ENCODE results near the gene FAM234A. TPM values are rescaled to one million over a fixed set of nuclear protein-coding genes. Genes with fewer than 3 reads are reported as not detected.
"Not testable (repeated sequence)": the region's sequence is repeated elsewhere in the genome, so short reads cannot be mapped to it uniquely, and the experiment has no call there.

The FAM234A gene
- polyA plus RNA-seq, 6 donors from 2014 or later, result 19.3 to 28.7 (median 24.5) TPM

- H3K27me3 Mint-ChIP-seq, H3K9me3 Mint-ChIP-seq, H3K4me3 Mint-ChIP-seq: not testable (repeated sequence)
Measured at GRCh38 chr16:211631-212180, 22.9 kb upstream of the FAM234A start.

GRCh38 chr16:212999-213398, 21.6 kb upstream of the FAM234A start:
- H3K9me3 Mint-ChIP-seq, result no peaks in the 10 kb centered on the region
- DNase-seq (no peak), ATAC-seq (ENCODE audit: low read depth in 2 of 2) (no peak)
- H3K27me3 Mint-ChIP-seq, result no peaks in the 10 kb centered on the region
- H3K4me3 Mint-ChIP-seq, result no peak overlapping the region
- H3K27ac Mint-ChIP-seq, result peak overlapping the region in 1 of 6 donors; percentile 18
- H3K36me3 Mint-ChIP-seq, result peaks cover 4 to 7% of the 10 kb centered on the region in 2 donors
- peaks cover 9 to 26% (median 11%) of the 10 kb centered on the region in 3 donors for H3K4me1 Mint-ChIP-seq

More at GRCh38 chr16:211631-212180, 22.9 kb upstream of the FAM234A start:
- not testable (repeated sequence) for DNase-seq; ATAC-seq (ENCODE audit: low read depth in 2 of 2)
- Mint-ChIP-seq H3K27ac (peak overlapping the region; percentile 20 to 85 (median 64)), H3K4me1 (peaks cover 9 to 26% (median 9%) of the 10 kb centered on the region in 3 donors), H3K36me3 (peaks cover 4 to 10% of the 10 kb centered on the region in 2 donors)

- ATAC-seq (ENCODE audit: low read depth in 2 of 2), result no peak
- Mint-ChIP-seq H3K4me1 (peaks cover 7 to 9% (median 7%) of the 10 kb centered on the region in 3 donors), H3K4me3 (no peak overlapping the region), H3K36me3 (peaks cover 9 to 10% of the 10 kb centered on the region in 2 donors), H3K27ac (no peak overlapping the region), H3K9me3 (no peaks in the 10 kb centered on the region), H3K27me3 (no peaks in the 10 kb centered on the region)
- DNase-seq, result no peak
Measured at GRCh38 chr16:220021-220420, 14.6 kb upstream of the FAM234A start.

- DNase-seq, result peak; percentile 2
- peak overlapping the region; percentile 30 to 98 (median 88) for H3K27ac Mint-ChIP-seq
- H3K27me3 Mint-ChIP-seq, result no peaks in the 10 kb centered on the region
- H3K4me3 Mint-ChIP-seq, result peak overlapping the region; percentile 80 to 95 (median 90)
- no peak for ATAC-seq (ENCODE audit: low read depth in 2 of 2)
- no peaks in the 10 kb centered on the region for H3K9me3 Mint-ChIP-seq
- peaks cover 13 to 24% (median 22%) of the 10 kb centered on the region in 3 donors for H3K4me1 Mint-ChIP-seq
- no peaks in the 10 kb centered on the region for H3K36me3 Mint-ChIP-seq
Measured at GRCh38 chr16:228151-228851, 6.3 kb upstream of the FAM234A start.

- H3K27ac Mint-ChIP-seq, result peak within 1 kb of the TSS; percentile 92 to 98 (median 93)
Measured at GRCh38 chr16:228852-229730, 5.5 kb upstream of the FAM234A start, which contains the start of gene LUC7L. Gene LUC7L (minus strand): TSS chr16:229449. CDS start chr16:229339, 110 bp downstream.

GRCh38 chr16:229731-230281, 4.8 kb upstream of the FAM234A start:
- ATAC-seq (ENCODE audit: low read depth in 2 of 2), result no peak
- H3K4me3 Mint-ChIP-seq, result peak overlapping the region in 7 of 8 donors; percentile 25 to 93 (median 74)

More at GRCh38 chr16:228852-229730, 5.5 kb upstream of the FAM234A start, which contains the start of gene LUC7L:
- no peaks in the 10 kb centered on the region for H3K27me3 Mint-ChIP-seq
- peaks cover 13 to 24% (median 22%) of the 10 kb centered on the region in 3 donors for H3K4me1 Mint-ChIP-seq
- DNase-seq (peak; percentile 89), ATAC-seq (ENCODE audit: low read depth in 2 of 2) (peak; percentile 89 to 90)
- H3K4me3 Mint-ChIP-seq, result peak within 1 kb of the TSS; percentile 80 to 95 (median 90)
- no peaks in the 10 kb centered on the region for H3K36me3 Mint-ChIP-seq
- no peaks in the 10 kb centered on the region for H3K9me3 Mint-ChIP-seq

GRCh38 chr16:230351-230750, 4.3 kb upstream of the FAM234A start:
- not testable (repeated sequence) for H3K27me3 Mint-ChIP-seq; H3K36me3 Mint-ChIP-seq; DNase-seq; H3K9me3 Mint-ChIP-seq; ATAC-seq (ENCODE audit: low read depth in 2 of 2); H3K27ac Mint-ChIP-seq
- Mint-ChIP-seq H3K4me1 (peaks cover 17 to 35% (median 31%) of the 10 kb centered on the region in 3 donors), H3K4me3 (peak overlapping the region in 2 of 8 donors; percentile 15 to 30)

More at GRCh38 chr16:229731-230281, 4.8 kb upstream of the FAM234A start:
- H3K9me3 Mint-ChIP-seq, result no peaks in the 10 kb centered on the region
- H3K27ac Mint-ChIP-seq, result peak overlapping the region in 4 of 6 donors; percentile 54 to 92 (median 84)
- H3K27me3 Mint-ChIP-seq, result no peaks in the 10 kb centered on the region
- H3K36me3 Mint-ChIP-seq, result no peaks in the 10 kb centered on the region
- peaks cover 13 to 29% (median 27%) of the 10 kb centered on the region in 3 donors for H3K4me1 Mint-ChIP-seq
- no peak for DNase-seq

GRCh38 chr16:230949-231348, 3.7 kb upstream of the FAM234A start:
- peak overlapping the region in 1 of 6 donors; percentile 44 for H3K27ac Mint-ChIP-seq
- no peaks in the 10 kb centered on the region for H3K36me3 Mint-ChIP-seq
- ATAC-seq (ENCODE audit: low read depth in 2 of 2) (no peak), DNase-seq (no peak)
- H3K4me1 Mint-ChIP-seq, result peaks cover 21 to 38% (median 34%) of the 10 kb centered on the region in 3 donors
- H3K27me3 Mint-ChIP-seq, result no peaks in the 10 kb centered on the region
- peak overlapping the region in 4 of 8 donors; percentile 22 to 64 (median 51) for H3K4me3 Mint-ChIP-seq
- no peaks in the 10 kb centered on the region for H3K9me3 Mint-ChIP-seq

- peaks cover 19 to 40% (median 23%) of the 10 kb centered on the region in 3 donors for H3K4me1 Mint-ChIP-seq
- H3K4me3 Mint-ChIP-seq, result no peak overlapping the region
- DNase-seq (no peak), ATAC-seq (ENCODE audit: low read depth in 2 of 2) (no peak)
- H3K9me3 Mint-ChIP-seq, result no peaks in the 10 kb centered on the region
- peak overlapping the region in 3 of 6 donors; percentile 25 to 39 (median 30) for H3K27ac Mint-ChIP-seq
- H3K36me3 Mint-ChIP-seq, result no peaks in the 10 kb centered on the region
- H3K27me3 Mint-ChIP-seq, result no peaks in the 10 kb centered on the region
Measured at GRCh38 chr16:239948-240277, 5.3 kb downstream of the FAM234A start.

- H3K27me3 Mint-ChIP-seq, result no peaks in the 10 kb centered on the region
- no peak for DNase-seq
- peak overlapping the region in 1 of 6 donors; percentile 38 for H3K27ac Mint-ChIP-seq
Measured at GRCh38 chr16:240559-240958, 5.9 kb downstream of the FAM234A start.

GRCh38 chr16:242281-242680, 7.7 kb downstream of the FAM234A start:
- no peaks in the 10 kb centered on the region for H3K36me3 Mint-ChIP-seq
- no peak for DNase-seq
- peak overlapping the region in 1 of 6 donors; percentile 47 for H3K27ac Mint-ChIP-seq
- no peaks in the 10 kb centered on the region for H3K9me3 Mint-ChIP-seq
- H3K4me3 Mint-ChIP-seq, result no peak overlapping the region
- no peak for ATAC-seq (ENCODE audit: low read depth in 2 of 2)
- H3K4me1 Mint-ChIP-seq, result peaks cover 12 to 31% (median 16%) of the 10 kb centered on the region in 3 donors
- no peaks in the 10 kb centered on the region for H3K27me3 Mint-ChIP-seq

More at GRCh38 chr16:240559-240958, 5.9 kb downstream of the FAM234A start:
- Mint-ChIP-seq H3K9me3 (no peaks in the 10 kb centered on the region), H3K4me1 (peaks cover 14 to 34% (median 17%) of the 10 kb centered on the region in 3 donors), H3K4me3 (no peak overlapping the region), H3K36me3 (no peaks in the 10 kb centered on the region)
- no peak for ATAC-seq (ENCODE audit: low read depth in 2 of 2)

GRCh38 chr16:243348-243747, 8.7 kb downstream of the FAM234A start:
- DNase-seq (no peak), ATAC-seq (ENCODE audit: low read depth in 2 of 2) (no peak)
- Mint-ChIP-seq H3K27me3 (no peaks in the 10 kb centered on the region), H3K4me1 (peaks cover 12 to 31% (median 16%) of the 10 kb centered on the region in 3 donors), H3K9me3 (no peaks in the 10 kb centered on the region), H3K27ac (peak overlapping the region in 1 of 6 donors; percentile 34), H3K4me3 (no peak overlapping the region), H3K36me3 (no peaks in the 10 kb centered on the region)

- H3K36me3 Mint-ChIP-seq, result peaks cover under 1% of the 10 kb centered on the region in 2 donors
- peak overlapping the region in 1 of 8 donors; percentile 53 for H3K4me3 Mint-ChIP-seq
- H3K27ac Mint-ChIP-seq, result no peak overlapping the region
- no peaks in the 10 kb centered on the region for H3K9me3 Mint-ChIP-seq
- no peaks in the 10 kb centered on the region for H3K27me3 Mint-ChIP-seq
- ATAC-seq (ENCODE audit: low read depth in 2 of 2) (no peak), DNase-seq (no peak)
- peaks cover 7 to 23% (median 10%) of the 10 kb centered on the region in 3 donors for H3K4me1 Mint-ChIP-seq
Measured at GRCh38 chr16:245105-245504, 10.5 kb downstream of the FAM234A start.

All from naive B cell (primary cell).